ENCODE data around the gene SIK3. TPM values are rescaled to one million over a fixed set of nuclear protein-coding genes. Genes with fewer than 3 reads are reported as not detected.
A peak's percentile ranks its signal among the peaks of the same experiment; 100 is the strongest.

The SIK3 gene
- total RNA-seq, 2 experiments from 2014 or later, result 44.7 to 45.8 TPM

DNA sequence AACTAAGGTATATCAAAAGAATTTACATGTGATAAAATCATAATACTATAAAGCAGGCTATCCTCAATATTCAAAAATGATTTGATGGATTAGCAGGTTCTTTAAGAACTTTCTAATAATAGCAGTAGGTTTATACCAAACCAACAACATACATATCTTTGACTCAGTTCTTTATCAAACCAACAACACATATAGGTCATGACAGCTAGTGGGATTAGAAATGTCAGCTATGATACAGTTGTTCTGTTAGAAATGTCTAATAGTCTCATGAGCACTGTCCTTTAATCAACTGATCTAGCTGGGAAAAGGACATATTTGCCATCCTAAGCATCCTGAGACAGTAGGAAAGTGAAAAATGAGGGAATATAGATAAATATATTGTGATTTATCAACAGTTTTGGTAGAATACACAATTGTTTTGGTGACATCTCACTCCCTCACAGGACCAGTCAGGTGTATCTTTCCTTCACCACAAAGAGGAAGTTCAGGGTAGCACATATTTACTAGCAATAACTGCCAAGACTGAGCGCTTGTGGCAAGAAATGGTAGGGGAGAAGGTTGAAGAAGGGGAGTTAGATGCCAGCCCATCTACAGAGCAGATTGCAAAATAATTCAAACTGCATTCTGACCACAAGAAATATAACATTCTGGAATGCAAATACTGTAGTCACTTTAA lies 170.0 kb downstream of the SIK3 start:
- no peak overlapping the region for H3K27ac Mint-ChIP-seq
- POLR2A ChIA-PET, result interaction anchor here (1.8 to 2.4 kb wide), 2 partner anchors 39 to 170 kb away, joined by 7 to 15 read pairs; partner anchors contain the start of gene SIK3
- H3K27me3 Mint-ChIP-seq, result no peaks in the 10 kb centered on the region
- H3K4me3 Mint-ChIP-seq, result peak overlapping the region; percentile 21
- H3K36me3 Mint-ChIP-seq, result peaks cover 18% of the 10 kb centered on the region
- no peaks in the 10 kb centered on the region for H3K9me3 Mint-ChIP-seq
- no peak for DNase-seq
- H3K4me1 Mint-ChIP-seq, result peaks cover 62% of the 10 kb centered on the region
- ATAC-seq (ENCODE audit: low read depth), result peak; percentile 28

DNA sequence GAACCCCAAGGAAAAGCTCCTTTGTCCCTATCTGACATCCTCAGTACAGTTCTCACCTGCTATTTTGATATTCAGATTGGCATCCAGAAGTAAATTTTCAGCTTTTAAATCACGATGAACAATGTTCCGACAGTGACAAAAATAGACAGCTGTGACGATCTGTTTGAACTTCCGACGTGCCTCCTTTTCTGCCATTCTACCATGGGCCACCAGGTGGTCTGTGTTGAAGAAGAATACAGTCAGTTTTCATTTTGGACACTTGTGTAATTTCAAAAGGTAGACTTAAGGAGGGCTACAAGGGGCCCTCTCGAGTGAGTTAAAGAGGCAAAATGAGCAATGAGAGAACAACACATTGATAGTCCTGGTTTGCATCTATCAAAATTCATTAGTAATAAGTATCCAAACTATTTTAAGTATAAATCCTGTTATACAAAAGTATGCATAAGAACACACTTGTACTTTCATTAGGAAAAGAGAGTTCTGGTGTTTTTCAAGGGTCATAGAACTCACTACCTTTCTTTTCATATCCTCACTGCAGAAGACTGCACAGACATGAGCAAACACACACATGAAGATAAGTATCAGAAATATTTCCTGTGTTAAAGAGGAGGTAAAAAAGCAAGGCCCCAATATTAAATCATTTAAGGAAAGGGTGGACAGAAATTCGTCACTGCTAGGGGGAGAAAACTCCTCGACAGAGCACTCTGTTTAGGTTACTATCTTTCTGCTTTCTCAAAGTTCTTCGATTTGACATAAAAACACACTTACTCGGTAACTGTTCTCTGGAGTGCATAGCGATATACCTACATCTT lies 170.9 kb downstream of the SIK3 start:
- Mint-ChIP-seq H3K4me3 (peak overlapping the region; percentile 52), H3K4me1 (peaks cover 59% of the 10 kb centered on the region), H3K27me3 (no peaks in the 10 kb centered on the region), H3K27ac (peak overlapping the region; percentile 69), H3K9me3 (no peaks in the 10 kb centered on the region), H3K36me3 (peaks cover 18% of the 10 kb centered on the region)
- peak; percentile 22 for ATAC-seq (ENCODE audit: low read depth)
- POLR2A ChIA-PET, result interaction anchor here (0.7 to 1.1 kb wide), 4 partner anchors 28 to 217 kb away, joined by 3 to 6 read pairs (median 4); partner anchors contain the start of gene PAFAH1B2
- no peak for DNase-seq

DNA sequence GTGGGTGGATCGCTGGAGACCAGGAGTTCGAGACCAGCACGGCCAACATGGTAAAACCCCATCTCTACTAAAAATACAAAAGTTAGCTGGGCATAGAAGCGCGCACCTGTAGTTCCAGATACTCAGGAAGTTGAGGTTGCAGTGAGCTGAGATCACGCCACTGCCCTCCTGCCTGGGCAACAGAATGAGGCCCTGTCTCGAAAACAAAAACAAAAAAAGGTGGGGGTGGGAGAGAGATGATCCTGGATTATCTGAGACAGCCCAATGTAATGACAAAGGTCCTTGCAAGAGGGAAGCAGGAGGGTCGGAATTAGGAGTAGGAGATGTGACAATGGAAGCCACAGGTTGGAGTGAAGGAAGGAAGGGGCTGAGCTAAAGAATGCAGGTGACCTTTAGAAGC lies 173.2 kb downstream of the SIK3 start:
- POLR2A ChIA-PET, result no interaction called here
- Mint-ChIP-seq H3K27me3 (no peaks in the 10 kb centered on the region), H3K4me3 (peak overlapping the region; percentile 69), H3K36me3 (peaks cover 18% of the 10 kb centered on the region), H3K9me3 (no peaks in the 10 kb centered on the region), H3K4me1 (peaks cover 46% of the 10 kb centered on the region), H3K27ac (peak overlapping the region; percentile 95)
- ATAC-seq (ENCODE audit: low read depth) (peak; percentile 51), DNase-seq (no peak)

DNA sequence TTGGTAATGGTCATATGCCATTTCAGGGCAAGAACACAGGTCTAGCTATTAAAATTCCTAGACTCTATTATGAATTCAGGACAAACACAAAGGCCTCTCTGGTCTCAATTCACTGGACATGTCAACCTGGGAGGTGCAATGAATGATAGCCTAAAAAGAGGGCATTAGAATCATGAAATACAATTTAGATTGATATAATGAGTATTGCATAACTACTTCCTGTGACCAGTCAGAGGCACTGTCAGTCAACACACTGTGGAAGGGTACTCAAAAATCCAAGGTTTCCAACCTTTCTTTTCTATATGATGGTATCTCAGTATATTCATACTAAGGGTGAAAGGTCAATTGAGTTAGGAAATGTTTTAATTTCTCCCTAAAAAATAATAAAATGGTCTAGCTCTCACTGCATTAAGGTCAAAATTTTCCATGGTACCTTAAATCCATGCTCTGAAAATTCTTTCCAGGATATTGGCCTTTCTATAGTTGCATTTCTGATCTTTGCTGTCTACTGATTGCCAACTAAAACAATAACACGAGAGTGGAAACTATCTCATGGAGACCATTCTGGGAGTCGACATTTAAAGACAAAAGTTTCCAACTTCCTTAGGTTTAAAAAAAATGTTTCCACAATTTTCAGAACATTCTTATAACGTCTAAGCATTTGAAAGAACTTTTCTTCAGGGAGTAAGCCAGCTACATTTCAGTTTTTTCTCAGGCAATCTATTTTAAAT lies 179.1 kb downstream of the SIK3 start:
- no peak for ATAC-seq (ENCODE audit: low read depth)
- H3K27me3 Mint-ChIP-seq, result no peaks in the 10 kb centered on the region
- no peaks in the 10 kb centered on the region for H3K9me3 Mint-ChIP-seq
- H3K27ac Mint-ChIP-seq, result no peak overlapping the region
- no peak overlapping the region for H3K4me3 Mint-ChIP-seq
- DNase-seq, result no peak
- POLR2A ChIA-PET, result interaction anchor here (0.7 kb wide), 1 partner anchor 82 kb away, joined by 3 read pairs; no protein-coding TSS in a partner anchor
- peaks cover 4% of the 10 kb centered on the region for H3K36me3 Mint-ChIP-seq
- H3K4me1 Mint-ChIP-seq, result peaks cover 10% of the 10 kb centered on the region

DNA sequence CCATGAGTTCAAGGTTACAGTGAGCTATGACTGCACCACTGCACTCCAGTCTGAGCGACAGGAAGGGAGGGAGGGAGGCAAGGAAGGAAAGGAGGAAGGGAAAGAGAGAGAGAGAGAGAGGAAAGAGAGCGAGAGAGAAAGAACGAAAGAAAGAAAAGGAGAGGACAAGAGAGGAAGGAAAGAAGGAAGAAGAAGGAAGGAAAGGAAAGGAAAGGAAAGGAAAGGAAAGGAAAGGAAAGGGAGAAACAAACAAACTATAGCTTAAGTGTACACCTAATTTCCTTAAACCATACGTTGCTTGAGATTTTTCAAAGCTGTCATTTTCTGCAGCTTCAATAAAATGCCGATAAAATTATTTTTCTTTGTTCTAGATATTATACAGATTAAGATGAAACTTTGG lies 180.6 kb downstream of the SIK3 start:
- POLR2A ChIA-PET, result no interaction called here
- peaks cover 10% of the 10 kb centered on the region for H3K4me1 Mint-ChIP-seq
- no peaks in the 10 kb centered on the region for H3K27me3 Mint-ChIP-seq
- no peak overlapping the region for H3K4me3 Mint-ChIP-seq
- no peak for DNase-seq
- H3K36me3 Mint-ChIP-seq, result no peaks in the 10 kb centered on the region
- no peak overlapping the region for H3K27ac Mint-ChIP-seq
- ATAC-seq (ENCODE audit: low read depth), result no peak
- no peaks in the 10 kb centered on the region for H3K9me3 Mint-ChIP-seq

DNA sequence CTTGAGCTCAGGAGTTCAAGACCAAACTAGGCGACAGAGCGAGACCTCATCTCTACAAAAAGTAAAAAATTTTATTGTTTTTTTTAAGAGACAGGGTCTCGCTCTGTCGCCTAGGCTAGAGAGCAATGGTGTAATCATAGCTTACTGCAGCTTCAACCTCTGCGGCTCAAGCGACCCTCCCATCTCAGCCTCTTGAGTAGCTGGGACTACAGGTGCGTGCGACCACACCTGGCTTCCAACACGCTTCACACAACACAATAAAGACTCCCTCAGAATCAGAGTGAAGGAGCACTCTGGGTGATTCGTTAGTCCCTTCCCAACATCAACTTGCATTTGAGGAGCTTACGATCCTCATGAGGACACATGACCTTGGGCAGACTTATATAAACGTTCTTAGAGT lies 181.3 kb downstream of the SIK3 start:
- Mint-ChIP-seq H3K36me3 (peaks cover 2% of the 10 kb centered on the region), H3K4me3 (no peak overlapping the region), H3K9me3 (no peaks in the 10 kb centered on the region), H3K27ac (no peak overlapping the region), H3K4me1 (peaks cover 10% of the 10 kb centered on the region), H3K27me3 (no peaks in the 10 kb centered on the region)
- DNase-seq (no peak), ATAC-seq (ENCODE audit: low read depth) (no peak)
- POLR2A ChIA-PET, result no interaction called here

DNA sequence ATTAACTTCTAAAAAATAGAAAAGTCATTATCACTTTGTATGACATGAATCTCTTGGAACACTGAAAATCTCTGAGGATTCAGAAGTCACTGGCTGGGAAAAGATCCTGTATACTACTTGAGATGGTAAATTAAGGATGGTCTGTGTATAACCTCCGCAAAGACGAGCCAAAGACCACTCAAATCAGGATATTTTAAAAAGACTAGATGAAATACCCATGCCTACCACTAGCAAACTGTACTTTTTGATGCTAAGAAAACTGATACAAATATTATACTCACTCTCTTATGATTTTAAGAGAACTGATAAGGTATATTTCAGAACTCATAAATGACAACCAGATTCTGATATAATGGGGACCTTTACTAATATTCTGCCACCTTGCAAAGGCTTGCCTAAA lies 182.2 kb downstream of the SIK3 start:
- no peak overlapping the region for H3K27ac Mint-ChIP-seq
- peaks cover 10% of the 10 kb centered on the region for H3K4me1 Mint-ChIP-seq
- POLR2A ChIA-PET, result no interaction called here

DNA sequence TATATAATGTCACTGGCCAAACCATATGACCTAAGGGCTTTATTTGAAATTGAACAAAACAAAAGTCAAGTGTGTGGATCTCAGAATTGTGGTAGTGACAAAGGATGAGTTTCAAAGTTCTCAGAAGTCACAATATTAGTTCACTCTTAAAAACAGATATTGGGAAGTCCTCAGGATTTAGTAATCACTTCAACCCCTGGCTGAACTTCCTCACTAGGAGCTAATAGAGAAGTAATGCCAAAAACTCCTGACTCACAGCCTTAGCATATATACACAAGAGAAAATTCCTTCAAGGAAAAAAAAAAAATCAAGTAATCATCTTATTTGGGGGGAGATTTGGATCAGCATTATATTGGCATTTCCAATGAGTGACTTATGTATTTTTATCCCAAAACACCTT lies 185.2 kb downstream of the SIK3 start:
- POLR2A ChIA-PET, result no interaction called here

More for the DNA sequence above, 182.2 kb downstream of the SIK3 start:
- no peak overlapping the region for H3K4me3 Mint-ChIP-seq
- peaks cover 2% of the 10 kb centered on the region for H3K36me3 Mint-ChIP-seq
- ATAC-seq (ENCODE audit: low read depth), result no peak
- DNase-seq, result no peak
- no peaks in the 10 kb centered on the region for H3K9me3 Mint-ChIP-seq
- H3K27me3 Mint-ChIP-seq, result no peaks in the 10 kb centered on the region

DNA sequence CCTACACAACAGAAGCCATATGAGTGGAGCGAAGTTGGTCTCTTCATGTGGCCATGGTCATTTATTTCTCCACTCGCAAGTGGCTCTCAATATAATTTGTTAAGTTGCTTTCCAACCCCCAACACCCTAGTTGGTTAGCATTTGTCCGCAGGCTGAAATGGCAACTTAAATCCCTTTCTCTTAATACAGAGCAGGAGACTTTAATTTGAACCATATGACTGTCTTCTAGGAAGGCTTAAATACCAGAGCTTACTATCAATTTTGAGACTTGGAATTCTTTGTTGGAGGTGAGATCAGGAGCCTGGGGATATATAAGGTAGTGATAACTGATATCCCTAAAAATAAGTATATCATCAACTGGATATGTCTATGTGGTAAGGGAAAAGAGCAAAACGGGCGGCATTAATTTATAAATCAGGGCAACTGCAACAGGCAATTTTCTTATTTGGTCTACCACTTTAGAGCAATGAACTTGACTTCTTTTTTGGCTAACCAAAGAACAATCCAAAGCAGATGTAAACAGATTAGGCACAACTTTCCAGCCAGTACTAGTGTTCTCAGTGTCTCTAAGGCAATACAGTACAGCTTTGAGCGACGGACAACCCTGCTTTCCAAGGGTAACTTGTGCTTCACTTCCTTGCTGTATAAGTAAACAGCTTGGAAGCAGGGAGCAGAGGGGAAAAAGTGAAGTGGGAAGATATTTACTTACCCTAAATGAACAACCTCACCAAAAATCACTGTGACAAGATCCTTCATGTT lies 186.1 kb downstream of the SIK3 start:
- peaks cover 4% of the 10 kb centered on the region for H3K36me3 Mint-ChIP-seq

More for the DNA sequence above, 185.2 kb downstream of the SIK3 start:
- no peaks in the 10 kb centered on the region for H3K9me3 Mint-ChIP-seq
- H3K4me3 Mint-ChIP-seq, result no peak overlapping the region
- H3K27ac Mint-ChIP-seq, result no peak overlapping the region
- DNase-seq (no peak), ATAC-seq (ENCODE audit: low read depth) (no peak)
- peaks cover 10% of the 10 kb centered on the region for H3K4me1 Mint-ChIP-seq
- H3K27me3 Mint-ChIP-seq, result no peaks in the 10 kb centered on the region
- peaks cover 4% of the 10 kb centered on the region for H3K36me3 Mint-ChIP-seq

DNA sequence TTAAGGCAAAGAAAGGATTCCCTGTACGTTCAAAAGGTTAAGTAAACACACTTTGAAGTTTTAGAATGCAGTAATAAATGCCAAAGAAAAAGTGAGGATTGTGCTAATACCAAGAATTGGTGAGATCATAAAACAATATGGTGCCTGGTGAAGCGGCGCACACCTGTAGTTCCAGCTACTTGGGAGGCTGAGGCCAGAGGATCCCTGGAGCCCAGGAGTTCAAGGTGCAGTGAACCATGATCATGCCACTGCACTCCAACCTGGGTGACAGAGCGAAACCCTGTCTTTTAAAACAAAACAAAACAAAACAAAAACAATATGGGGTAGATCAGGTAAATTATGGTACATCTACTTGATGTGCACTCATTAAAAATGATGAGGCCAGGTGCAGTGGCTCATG lies 187.4 kb downstream of the SIK3 start:
- no peaks in the 10 kb centered on the region for H3K27me3 Mint-ChIP-seq
- peaks cover 6% of the 10 kb centered on the region for H3K36me3 Mint-ChIP-seq
- POLR2A ChIA-PET, result no interaction called here
- peaks cover 8% of the 10 kb centered on the region for H3K4me1 Mint-ChIP-seq
- no peak overlapping the region for H3K4me3 Mint-ChIP-seq
- no peaks in the 10 kb centered on the region for H3K9me3 Mint-ChIP-seq
- DNase-seq, result no peak
- no peak overlapping the region for H3K27ac Mint-ChIP-seq
- no peak for ATAC-seq (ENCODE audit: low read depth)

More for the DNA sequence above, 186.1 kb downstream of the SIK3 start:
- Mint-ChIP-seq H3K4me1 (peaks cover 8% of the 10 kb centered on the region), H3K27ac (no peak overlapping the region), H3K27me3 (no peaks in the 10 kb centered on the region), H3K9me3 (no peaks in the 10 kb centered on the region), H3K4me3 (no peak overlapping the region)
- POLR2A ChIA-PET, result no interaction called here
- DNase-seq (no peak), ATAC-seq (ENCODE audit: low read depth) (no peak)

DNA sequence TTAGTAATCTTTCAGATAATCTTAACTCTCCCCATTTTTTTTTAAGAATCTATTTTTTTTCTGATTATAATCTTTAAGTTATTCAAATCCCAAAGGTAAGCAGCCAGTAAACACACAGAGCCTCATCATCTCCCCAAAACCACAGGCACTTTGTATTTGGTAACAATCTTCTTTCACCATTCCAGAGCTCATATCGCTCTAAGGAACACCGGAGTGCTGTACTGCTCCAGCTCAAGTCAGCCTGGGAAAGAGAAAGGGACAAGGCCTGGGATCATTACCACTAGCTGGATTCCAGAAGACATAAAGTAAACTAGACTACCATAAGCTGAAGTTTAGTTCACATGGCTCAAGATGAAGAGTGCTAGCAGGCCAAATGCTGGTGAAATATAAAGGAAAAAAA lies 187.8 kb downstream of the SIK3 start:
- H3K4me1 Mint-ChIP-seq, result peaks cover 8% of the 10 kb centered on the region
- ATAC-seq (ENCODE audit: low read depth) (no peak), DNase-seq (no peak)
- POLR2A ChIA-PET, result interaction anchor here (0.7 kb wide), 1 partner anchor 119 kb away, joined by 5 read pairs; no protein-coding TSS in a partner anchor
- no peaks in the 10 kb centered on the region for H3K27me3 Mint-ChIP-seq
- H3K4me3 Mint-ChIP-seq, result no peak overlapping the region
- no peak overlapping the region for H3K27ac Mint-ChIP-seq
- H3K9me3 Mint-ChIP-seq, result no peaks in the 10 kb centered on the region
- H3K36me3 Mint-ChIP-seq, result peaks cover 7% of the 10 kb centered on the region

DNA sequence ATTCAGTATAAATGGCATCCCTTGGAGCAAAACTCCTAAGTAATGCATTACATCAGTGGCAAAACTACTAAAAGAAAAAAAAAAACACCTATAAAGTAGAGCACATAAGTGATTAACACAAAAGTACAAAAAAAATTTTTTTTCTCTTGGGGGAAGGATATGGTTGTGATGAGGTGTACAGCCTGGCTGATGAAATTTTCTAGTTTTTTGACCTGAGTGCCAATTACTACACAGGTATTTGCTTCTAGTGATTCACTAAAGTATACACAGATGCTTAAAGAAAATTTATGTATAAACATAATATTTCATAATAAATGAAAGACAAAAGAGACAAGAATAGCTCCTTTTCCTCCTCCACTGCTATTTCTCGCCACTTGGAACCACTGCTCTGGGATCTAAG lies 189.0 kb downstream of the SIK3 start:
- H3K4me1 Mint-ChIP-seq, result peaks cover 8% of the 10 kb centered on the region
- H3K27ac Mint-ChIP-seq, result no peak overlapping the region
- POLR2A ChIA-PET, result no interaction called here
- H3K36me3 Mint-ChIP-seq, result peaks cover 7% of the 10 kb centered on the region
- H3K9me3 Mint-ChIP-seq, result no peaks in the 10 kb centered on the region
- ATAC-seq (ENCODE audit: low read depth), result no peak
- no peak overlapping the region for H3K4me3 Mint-ChIP-seq
- H3K27me3 Mint-ChIP-seq, result no peaks in the 10 kb centered on the region
- no peak for DNase-seq

DNA sequence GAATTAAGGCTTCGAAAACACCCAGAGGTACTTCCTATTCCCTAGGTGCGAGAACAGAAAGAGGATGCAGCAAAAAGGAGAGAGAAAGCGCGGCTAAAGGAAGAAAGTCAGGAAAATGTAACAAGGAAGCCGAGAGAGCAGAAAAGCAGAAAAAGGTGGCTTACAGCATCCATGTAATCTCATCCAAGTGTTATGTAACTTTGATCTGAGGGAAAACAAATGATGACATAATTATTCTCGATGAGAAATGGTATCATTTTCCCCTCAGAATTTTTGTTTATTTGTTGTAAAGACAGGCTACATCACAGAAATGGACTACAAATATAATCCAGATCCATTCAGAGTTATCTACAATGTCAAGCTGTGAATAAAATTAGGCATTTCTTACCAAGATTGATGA lies 191.7 kb downstream of the SIK3 start:
- Mint-ChIP-seq H3K4me1 (peaks cover 11% of the 10 kb centered on the region), H3K9me3 (no peaks in the 10 kb centered on the region), H3K27me3 (no peaks in the 10 kb centered on the region), H3K4me3 (no peak overlapping the region), H3K27ac (no peak overlapping the region), H3K36me3 (peaks cover 13% of the 10 kb centered on the region)
- ATAC-seq (ENCODE audit: low read depth) (no peak), DNase-seq (no peak)
- POLR2A ChIA-PET, result no interaction called here
